ENCODE measurements around the gene CPSF7. TPM values are rescaled to one million over a fixed set of nuclear protein-coding genes. Genes with fewer than 3 reads are reported as not detected.
A peak's percentile ranks its signal among the peaks of the same experiment; 100 is the strongest.

The CPSF7 gene, protein sequence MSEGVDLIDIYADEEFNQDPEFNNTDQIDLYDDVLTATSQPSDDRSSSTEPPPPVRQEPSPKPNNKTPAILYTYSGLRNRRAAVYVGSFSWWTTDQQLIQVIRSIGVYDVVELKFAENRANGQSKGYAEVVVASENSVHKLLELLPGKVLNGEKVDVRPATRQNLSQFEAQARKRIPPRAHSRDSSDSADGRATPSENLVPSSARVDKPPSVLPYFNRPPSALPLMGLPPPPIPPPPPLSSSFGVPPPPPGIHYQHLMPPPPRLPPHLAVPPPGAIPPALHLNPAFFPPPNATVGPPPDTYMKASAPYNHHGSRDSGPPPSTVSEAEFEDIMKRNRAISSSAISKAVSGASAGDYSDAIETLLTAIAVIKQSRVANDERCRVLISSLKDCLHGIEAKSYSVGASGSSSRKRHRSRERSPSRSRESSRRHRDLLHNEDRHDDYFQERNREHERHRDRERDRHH
- 44.0 and 49.4 TPM in 2 replicates for polyA plus RNA-seq (2012; rRNA removed)
- 32.0 and 37.2 TPM in 2 replicates for polyA plus RNA-seq (2012; cell fraction: cytosol; rRNA removed)
- polyA plus RNA-seq (2012; cell fraction: nucleus; rRNA removed), result 133 and 154 TPM in 2 replicates

DNA sequence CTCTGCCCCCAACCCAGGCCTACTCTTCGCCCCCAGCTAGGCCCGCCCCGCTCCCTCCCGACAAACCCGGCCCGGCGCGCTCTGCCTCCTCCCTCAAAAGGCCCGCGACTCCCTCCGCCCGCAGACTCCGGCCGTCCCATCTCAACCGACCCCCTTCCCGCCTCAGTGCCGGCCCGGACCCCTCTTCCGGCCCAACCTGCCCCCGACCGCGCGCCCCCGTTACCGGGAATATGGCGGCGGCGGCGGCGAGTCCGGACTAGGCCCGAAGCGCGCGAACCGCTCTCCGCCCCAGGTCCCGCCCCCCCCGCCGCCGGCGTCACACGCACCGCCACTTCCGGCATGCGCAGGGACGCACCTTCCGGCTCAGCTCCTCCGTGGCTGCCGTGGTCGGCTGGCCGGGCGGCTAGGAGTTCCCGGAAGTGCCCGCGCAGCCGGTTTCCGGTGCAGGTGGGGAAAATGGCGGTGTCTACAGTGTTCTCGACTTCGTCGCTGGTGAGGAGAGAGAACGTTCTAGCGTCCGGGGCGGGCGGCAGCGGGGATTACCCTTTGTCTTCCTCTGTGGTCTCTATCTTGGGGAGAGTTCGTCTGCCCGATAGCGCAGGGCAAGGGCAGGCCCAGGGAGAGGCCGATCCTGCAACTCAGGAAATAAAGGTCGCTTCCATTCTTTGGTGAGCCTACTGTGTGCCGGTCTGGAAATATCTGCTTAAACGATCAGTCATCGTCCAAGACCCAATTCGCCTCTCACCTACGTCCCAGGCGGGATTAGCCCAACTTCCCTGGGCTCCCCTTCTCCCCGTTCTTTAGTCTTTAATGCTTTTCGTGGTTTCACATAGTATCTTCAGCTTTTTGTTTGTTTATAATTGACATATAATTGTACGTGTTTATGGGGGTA lies at the start of gene CPSF7, which contains the start of gene SDHAF2:
CPSF7 (minus strand) TSS at position 285 of the 892 bp plus-strand sequence. CDS start 740 bp downstream, outside the sequence.
SDHAF2 (plus strand) TSS at position 434 of the 892 bp plus-strand sequence; CDS start at position 457, 23 bp downstream.
- H3K4me2 ChIP-seq, result peak within 1 kb of the TSS; percentile 81
- POLR2A ChIA-PET, result interaction anchor here (0.5 to 1.9 kb wide), 30 partner anchors 9 to 386 kb away, joined by 3 to 12 read pairs (median 4); partner anchors contain the start of genes CYB561A3, DDB1, FADS1 and SYT7
- H3K4me1 ChIP-seq (ENCODE audit: control insufficient read depth in 1 of 2, insufficient read depth in 2 of 2, low read depth in 1 of 2, low read length in 1 of 2), result peaks cover 9 to 14% of the 10 kb centered on the region in 2 experiments
- no peaks in the 10 kb centered on the region for H3K9me3 ChIP-seq
- under 1% methylated on average over 16 of the region's 82 CpGs for WGBS (ENCODE audit: low lambda C conversion rate)
- H3K27ac ChIP-seq (ENCODE audit: low read depth in 2 of 2, low read length in 1 of 2), result peak within 1 kb of the TSS; percentile 93 to 96
- H2AFZ ChIP-seq (ENCODE audit: low read depth), result peak within 1 kb of the TSS; percentile 83
- CTCF ChIA-PET, result interaction anchor here (0.7 to 5.1 kb wide), 11 partner anchors 8 to 209 kb away, joined by 3 to 34 read pairs (median 5); partner anchors contain the start of gene TMEM216
- peak within 1 kb of the TSS; percentile 87 to 95 for H3K4me3 ChIP-seq (ENCODE audit: low read depth in 2 of 2, low read length in 1 of 2)
- peaks cover 39 to 42% of the 10 kb centered on the region in 2 experiments for H3K36me3 ChIP-seq (replicated peaks in 1 of 2; ENCODE audit: control insufficient read depth in 1 of 2, insufficient read depth in 2 of 2, low read length in 1 of 2)
- peak; percentile 96 for DNase-seq
- H3K27me3 ChIP-seq (ENCODE audit: insufficient read depth), result no peaks in the 10 kb centered on the region
- H3K79me2 ChIP-seq (ENCODE audit: insufficient read depth), result peaks cover 92% of the 10 kb centered on the region
- peaks cover 11% of the 10 kb centered on the region for H3F3A ChIP-seq (replicated peaks; ENCODE audit: insufficient read depth)
- H3K9ac ChIP-seq, result peak within 1 kb of the TSS; percentile 94
- no peaks in the 10 kb centered on the region for H3K9me2 ChIP-seq
- peaks cover 13% of the 10 kb centered on the region for H4K20me1 ChIP-seq (ENCODE audit: insufficient read depth)
- TF ChIP-seq TCF12 (IDR thresholded peaks at IDR 0.05) (no peak), MXI1 (IDR thresholded peaks at IDR 0.05; ENCODE audit: low read depth, low read length) (peak; percentile 63), SIN3A (IDR thresholded peaks at IDR 0.05; ENCODE audit: borderline replicate concordance, low read depth, low read length) (peak; percentile 29; the same call in 1 of the 2 replicates), NRF1 (IDR thresholded peaks at IDR 0.05; ENCODE audit: low read depth, low read length) (peak; percentile 74), EP300 (IDR thresholded peaks at IDR 0.05; ENCODE audit: borderline replicate concordance in 1 of 2, low read depth in 1 of 2, low read length in 1 of 2) (no peak), ELF1 (IDR thresholded peaks at IDR 0.05) (peak; percentile 92), GABPA (IDR thresholded peaks at IDR 0.05; ENCODE audit: low read depth) (peak; percentile 94), MEF2A (IDR thresholded peaks at IDR 0.05; ENCODE audit: borderline replicate concordance, low read depth) (no peak), RCOR1 (IDR thresholded peaks at IDR 0.05; ENCODE audit: low read length) (no peak), RAD21 (IDR thresholded peaks at IDR 0.05; ENCODE audit: low read length) (no peak), POLR2AphosphoS5 (IDR thresholded peaks at IDR 0.05; ENCODE audit: low read depth, low read length) (peak; percentile 87), FOXJ3 (CRISPR knock-in tag; IDR thresholded peaks at IDR 0.05) (no peak), FOXM1 (IDR thresholded peaks at IDR 0.05; ENCODE audit: low read depth) (0 out of 2 replicates have a peak, but pooled peaks have one; percentile 47), TAF1 (IDR thresholded peaks at IDR 0.05; ENCODE audit: borderline replicate concordance, low read depth, low read length) (peak; percentile 95), GATA2 (CRISPR knock-in tag; IDR thresholded peaks at IDR 0.05) (no peak), CHD2 (IDR thresholded peaks at IDR 0.05; ENCODE audit: low read length, partially characterized antibody) (peak; percentile 20), YY1 (IDR thresholded peaks at IDR 0.05; ENCODE audit: low read depth) (peak; percentile 93), SMC3 (IDR thresholded peaks at IDR 0.05; ENCODE audit: low read depth, low read length) (no peak), NFIC (IDR thresholded peaks at IDR 0.05; ENCODE audit: borderline replicate concordance) (no peak)
- TF ChIP-seq, protein P1, sequence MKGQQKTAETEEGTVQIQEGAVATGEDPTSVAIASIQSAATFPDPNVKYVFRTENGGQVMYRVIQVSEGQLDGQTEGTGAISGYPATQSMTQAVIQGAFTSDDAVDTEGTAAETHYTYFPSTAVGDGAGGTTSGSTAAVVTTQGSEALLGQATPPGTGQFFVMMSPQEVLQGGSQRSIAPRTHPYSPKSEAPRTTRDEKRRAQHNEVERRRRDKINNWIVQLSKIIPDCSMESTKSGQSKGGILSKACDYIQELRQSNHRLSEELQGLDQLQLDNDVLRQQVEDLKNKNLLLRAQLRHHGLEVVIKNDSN (IDR thresholded peaks at IDR 0.05; ENCODE audit: borderline replicate concordance, low read depth), result no peak
- TF ChIP-seq, protein P2, sequence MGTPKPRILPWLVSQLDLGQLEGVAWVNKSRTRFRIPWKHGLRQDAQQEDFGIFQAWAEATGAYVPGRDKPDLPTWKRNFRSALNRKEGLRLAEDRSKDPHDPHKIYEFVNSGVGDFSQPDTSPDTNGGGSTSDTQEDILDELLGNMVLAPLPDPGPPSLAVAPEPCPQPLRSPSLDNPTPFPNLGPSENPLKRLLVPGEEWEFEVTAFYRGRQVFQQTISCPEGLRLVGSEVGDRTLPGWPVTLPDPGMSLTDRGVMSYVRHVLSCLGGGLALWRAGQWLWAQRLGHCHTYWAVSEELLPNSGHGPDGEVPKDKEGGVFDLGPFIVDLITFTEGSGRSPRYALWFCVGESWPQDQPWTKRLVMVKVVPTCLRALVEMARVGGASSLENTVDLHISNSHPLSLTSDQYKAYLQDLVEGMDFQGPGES (IDR thresholded peaks at IDR 0.05; ENCODE audit: low read depth, low read length), result no peak
- TF ChIP-seq, protein P3, sequence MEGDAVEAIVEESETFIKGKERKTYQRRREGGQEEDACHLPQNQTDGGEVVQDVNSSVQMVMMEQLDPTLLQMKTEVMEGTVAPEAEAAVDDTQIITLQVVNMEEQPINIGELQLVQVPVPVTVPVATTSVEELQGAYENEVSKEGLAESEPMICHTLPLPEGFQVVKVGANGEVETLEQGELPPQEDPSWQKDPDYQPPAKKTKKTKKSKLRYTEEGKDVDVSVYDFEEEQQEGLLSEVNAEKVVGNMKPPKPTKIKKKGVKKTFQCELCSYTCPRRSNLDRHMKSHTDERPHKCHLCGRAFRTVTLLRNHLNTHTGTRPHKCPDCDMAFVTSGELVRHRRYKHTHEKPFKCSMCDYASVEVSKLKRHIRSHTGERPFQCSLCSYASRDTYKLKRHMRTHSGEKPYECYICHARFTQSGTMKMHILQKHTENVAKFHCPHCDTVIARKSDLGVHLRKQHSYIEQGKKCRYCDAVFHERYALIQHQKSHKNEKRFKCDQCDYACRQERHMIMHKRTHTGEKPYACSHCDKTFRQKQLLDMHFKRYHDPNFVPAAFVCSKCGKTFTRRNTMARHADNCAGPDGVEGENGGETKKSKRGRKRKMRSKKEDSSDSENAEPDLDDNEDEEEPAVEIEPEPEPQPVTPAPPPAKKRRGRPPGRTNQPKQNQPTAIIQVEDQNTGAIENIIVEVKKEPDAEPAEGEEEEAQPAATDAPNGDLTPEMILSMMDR (IDR thresholded peaks at IDR 0.05), result no peak
- TF ChIP-seq, protein P4, sequence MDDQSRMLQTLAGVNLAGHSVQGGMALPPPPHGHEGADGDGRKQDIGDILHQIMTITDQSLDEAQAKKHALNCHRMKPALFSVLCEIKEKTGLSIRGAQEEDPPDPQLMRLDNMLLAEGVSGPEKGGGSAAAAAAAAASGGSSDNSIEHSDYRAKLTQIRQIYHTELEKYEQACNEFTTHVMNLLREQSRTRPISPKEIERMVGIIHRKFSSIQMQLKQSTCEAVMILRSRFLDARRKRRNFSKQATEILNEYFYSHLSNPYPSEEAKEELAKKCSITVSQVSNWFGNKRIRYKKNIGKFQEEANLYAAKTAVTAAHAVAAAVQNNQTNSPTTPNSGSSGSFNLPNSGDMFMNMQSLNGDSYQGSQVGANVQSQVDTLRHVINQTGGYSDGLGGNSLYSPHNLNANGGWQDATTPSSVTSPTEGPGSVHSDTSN (IDR thresholded peaks at IDR 0.05), result no peak
- TF ChIP-seq, protein P5, sequence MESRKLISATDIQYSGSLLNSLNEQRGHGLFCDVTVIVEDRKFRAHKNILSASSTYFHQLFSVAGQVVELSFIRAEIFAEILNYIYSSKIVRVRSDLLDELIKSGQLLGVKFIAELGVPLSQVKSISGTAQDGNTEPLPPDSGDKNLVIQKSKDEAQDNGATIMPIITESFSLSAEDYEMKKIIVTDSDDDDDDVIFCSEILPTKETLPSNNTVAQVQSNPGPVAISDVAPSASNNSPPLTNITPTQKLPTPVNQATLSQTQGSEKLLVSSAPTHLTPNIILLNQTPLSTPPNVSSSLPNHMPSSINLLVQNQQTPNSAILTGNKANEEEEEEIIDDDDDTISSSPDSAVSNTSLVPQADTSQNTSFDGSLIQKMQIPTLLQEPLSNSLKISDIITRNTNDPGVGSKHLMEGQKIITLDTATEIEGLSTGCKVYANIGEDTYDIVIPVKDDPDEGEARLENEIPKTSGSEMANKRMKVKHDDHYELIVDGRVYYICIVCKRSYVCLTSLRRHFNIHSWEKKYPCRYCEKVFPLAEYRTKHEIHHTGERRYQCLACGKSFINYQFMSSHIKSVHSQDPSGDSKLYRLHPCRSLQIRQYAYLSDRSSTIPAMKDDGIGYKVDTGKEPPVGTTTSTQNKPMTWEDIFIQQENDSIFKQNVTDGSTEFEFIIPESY (IDR thresholded peaks at IDR 0.05; ENCODE audit: borderline replicate concordance, low read depth), result no peak
